Measurements from ENCODE around the gene RELT.

Gene RELT

DNA sequence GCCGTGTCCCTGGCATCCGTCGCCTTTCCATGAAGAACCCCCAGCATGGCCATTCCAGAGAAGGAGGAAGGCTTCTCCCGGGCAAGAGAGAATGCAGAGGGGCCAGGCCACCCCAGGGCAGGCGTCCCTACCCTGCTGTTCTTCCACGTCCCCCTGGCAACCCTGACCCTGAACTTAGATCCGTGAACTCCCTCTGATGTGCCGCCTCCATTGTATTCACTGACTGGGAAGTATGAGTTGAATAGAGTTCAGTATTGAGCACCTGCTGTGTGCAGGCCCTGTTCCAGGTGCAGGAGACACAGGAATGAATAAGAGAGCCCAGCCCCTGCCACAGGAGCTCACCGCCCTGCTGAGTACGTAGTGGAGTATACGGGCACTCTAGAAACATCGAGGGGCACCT, 29.1 kb upstream of the RELT start:
- DNase-seq (ENCODE audit: low read depth, low spot score): no peak

DNA sequence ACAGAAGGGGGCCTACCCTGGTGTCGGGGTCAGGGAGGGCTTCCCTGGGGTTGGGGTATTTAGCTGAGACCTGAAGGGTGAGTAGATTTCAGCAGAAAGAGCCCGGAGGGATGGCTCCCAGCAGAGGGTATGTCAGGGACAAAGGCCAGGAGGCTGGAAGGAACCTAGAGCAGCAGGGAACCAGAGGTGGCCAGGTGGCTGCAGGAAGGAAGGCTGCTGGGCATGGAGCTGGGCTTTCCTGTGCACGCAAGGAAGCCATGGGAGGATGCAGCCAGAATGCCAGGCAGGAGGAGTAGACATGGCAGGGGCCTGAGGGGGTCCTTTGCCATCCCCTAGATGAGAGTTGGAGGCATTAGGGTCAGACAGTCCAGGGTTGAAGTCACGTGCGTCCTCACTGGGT, 27.4 kb upstream of the RELT start:
- no peak for DNase-seq (ENCODE audit: low read depth, low spot score)

DNA sequence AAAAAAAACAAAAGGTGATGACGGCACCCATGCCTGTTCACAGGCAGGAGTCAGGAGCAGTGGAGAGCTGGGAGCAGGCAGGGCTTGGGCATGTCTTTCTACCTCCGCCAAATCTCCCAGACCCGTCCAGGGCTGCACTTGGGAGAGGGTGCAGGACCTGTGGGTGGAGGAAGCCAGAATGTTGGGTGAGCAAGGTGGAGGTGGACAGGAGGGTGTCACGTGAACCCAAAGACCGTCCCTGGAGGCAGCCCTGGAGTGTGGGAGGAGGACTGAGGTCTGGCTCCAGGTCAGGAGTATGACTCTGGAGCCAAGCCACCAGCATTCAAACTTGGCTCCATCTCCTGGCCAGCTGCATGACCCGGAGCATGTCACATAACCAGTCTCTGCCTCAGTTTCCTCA, 26.6 kb upstream of the RELT start:
- DNase-seq (ENCODE audit: low read depth, low spot score): no peak

DNA sequence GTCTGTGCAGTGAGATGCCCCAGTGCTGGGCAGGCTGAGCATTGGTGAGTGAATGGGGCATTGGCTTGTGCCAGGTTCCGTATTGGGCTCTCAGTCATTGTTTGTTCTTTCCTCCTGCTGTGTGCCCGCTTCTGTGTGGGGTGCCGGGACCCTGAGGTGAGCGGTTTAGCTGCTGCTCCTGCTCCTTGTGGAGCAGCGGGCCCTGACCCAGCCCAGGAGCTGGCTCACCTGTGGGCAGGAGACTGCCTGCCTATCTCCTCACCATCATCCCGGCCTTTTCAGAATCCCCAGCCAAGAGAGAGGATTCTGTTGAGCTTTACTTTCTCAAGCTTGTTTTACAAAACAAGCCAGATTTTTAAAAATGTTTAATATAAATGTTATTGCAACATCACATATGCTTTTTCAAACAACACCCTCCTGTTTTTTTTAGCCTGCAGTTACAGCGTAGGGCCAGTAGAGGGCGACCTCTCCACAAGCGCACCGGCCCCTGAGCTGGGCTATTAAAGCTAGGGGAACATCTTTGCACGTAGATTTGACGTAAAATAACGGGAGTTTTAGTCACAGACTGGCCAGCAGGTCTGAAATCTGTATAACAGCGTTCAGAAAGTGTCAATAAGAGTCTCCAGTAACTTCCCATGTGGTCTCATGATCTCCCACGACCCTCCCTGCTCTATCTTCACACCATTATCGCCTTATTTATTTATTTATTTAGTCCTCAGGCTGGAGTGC, 25.1 kb upstream of the RELT start:
- DNase-seq (ENCODE audit: low read depth, low spot score): peak; percentile 78

DNA sequence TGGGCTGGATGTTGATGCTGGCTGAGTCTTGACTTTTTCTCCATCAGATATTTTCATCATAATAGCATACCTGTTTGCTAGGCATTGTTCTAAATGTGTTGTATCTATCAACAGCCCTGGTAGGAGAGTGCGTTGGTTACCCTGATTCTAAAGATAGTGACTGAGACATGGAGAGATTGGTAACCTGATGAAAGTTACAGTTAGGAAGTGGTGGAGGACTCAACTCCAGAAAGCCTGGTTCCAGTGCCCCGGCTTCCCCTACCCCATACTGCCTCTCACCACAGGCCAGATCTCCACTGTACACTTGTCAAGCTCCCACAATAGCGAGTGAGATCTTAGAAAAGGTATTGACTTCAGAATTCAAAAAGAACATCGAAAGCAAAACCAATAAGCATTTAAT, 22.8 kb upstream of the RELT start:
- DNase-seq (ENCODE audit: low read depth, low spot score): no peak

DNA sequence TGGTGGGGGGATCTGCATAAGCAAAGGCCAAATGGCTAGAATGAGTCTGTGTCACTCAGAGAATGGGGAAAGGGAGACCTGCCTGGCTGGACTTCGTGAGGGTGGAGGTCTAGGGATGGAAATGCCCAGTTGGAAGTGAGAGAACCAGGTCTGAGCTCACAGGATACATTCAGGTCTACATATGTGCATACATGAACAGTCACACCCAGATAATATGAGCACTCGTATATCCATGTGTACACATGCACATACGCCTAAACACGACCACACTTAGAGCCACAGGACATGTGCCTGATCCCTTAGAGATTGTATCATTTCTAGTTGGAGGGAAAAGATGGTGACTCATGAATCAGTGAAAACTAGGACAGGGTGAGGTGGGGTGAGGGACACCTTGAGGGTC, 21.1 kb upstream of the RELT start:
- DNase-seq (ENCODE audit: low read depth, low spot score): no peak

DNA sequence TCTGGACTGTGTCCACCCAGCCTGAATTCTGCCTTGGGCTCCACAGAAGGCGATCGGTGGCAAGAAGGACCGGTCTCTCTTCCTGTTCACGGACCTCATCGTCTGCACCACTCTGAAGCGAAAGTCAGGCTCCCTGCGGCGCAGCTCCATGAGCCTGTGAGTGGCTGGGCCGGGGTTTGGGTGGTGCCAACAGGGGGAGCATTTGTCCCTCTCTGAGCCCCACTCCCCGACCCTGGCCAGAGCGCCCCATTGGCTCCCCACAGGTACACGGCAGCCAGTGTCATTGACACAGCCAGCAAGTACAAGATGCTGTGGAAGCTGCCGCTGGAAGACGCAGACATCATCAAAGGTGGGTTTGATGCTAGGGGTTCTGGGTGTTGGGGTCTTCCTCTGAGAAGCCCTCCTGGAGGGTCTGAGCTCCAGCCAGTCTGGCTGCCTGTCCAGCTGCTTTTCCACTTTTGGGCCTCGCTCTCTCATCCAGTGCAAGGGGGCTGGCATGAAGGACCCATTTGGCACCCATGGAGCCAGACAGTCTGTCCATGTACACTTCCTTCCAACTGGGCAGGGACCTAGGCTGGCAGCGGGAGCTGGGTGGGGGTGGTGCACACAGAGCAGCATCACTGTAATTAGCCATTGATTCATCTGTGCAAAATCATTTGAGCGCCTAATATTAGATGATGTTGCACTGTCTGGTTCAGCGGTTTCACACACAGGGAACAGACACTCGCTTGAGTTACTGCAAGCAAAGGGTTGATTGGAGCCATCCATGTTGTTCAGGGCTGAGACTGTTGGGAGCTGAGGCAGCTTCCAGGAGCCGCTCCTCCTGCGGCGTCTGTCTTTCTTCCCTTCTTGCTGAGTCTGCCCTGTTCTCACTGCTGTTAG, 19.0 kb upstream of the RELT start:
- no peak for DNase-seq (ENCODE audit: low read depth, low spot score)

DNA sequence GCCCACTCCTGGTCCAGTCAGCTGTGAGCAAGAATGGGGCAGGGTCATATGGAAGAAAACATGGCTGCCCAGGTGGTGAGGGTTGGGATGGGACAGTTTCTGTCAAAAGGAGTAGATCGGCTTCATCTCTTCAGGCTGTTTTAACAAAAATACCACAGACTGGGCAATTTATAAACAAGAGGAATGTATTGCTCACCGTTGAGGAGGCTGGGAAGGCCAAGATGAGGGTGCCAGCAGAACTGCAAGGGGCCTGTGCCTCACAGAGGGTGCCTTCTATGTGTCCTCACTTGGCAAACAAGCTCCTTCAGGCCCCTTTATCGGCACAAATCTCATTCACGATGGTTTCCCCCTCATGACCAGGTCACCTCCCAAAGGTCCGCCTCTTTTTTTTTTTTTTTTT, 18.1 kb upstream of the RELT start:
- DNase-seq (ENCODE audit: low read depth, low spot score): no peak

DNA sequence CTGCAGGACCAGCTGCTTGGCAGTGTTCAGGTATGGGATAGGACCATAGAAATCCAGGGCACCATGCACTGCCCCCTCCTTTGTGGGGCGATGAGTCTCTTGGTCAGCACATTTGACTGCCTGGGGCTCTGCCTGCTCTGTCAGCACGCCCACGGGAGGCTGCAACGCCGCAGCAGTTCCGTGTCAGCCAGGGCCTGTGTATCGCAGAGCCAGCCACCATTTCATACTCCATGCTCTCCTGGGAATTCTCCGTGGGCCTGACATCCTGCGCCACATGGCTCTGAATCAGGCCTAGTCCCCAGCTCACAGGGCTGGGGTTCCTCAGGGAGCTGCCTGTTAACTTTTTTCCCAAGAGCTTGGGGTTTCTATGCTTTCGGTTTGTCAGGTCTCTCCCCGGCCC, 16.9 kb upstream of the RELT start:
- no peak for DNase-seq (ENCODE audit: low read depth, low spot score)

DNA sequence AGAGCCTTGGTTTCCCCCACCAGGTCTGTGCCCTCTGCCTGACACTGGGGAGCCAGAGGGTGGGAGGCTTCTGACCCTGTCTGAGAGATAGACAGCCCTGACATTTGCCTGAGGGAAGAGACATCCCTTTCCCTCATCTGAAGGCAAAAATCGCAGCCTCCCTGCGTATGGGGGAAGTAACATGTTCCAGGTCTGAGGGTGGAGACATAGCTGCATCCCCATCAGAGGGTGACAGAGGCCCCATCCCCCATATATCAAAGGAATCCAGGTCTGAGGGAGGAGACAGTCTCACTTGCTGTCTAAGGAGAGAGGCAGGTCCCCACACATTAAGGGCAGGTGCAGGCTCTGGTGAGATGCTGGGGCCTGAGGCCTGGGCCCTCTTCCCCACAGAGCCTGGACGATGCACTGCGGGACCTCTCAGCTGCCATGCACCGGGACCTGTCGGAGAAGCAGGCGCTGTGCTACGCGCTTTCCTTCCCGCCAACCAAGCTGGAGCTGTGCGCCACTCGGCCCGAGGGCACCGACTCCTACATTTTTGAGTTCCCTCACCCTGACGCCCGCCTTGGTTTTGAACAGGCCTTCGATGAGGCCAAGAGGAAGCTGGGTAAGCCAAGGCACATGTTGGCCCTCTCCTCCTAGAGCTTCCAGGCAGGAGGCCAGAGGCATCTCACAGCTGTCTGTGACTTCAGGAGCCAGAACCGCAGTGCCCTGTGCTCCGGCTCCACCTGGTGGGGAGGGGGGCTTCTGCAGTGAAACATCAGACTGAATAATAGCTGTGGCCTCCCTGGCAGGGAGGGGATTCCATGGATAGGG, 16.1 kb upstream of the RELT start:
- peak; percentile 66 for DNase-seq (ENCODE audit: low read depth, low spot score)

DNA sequence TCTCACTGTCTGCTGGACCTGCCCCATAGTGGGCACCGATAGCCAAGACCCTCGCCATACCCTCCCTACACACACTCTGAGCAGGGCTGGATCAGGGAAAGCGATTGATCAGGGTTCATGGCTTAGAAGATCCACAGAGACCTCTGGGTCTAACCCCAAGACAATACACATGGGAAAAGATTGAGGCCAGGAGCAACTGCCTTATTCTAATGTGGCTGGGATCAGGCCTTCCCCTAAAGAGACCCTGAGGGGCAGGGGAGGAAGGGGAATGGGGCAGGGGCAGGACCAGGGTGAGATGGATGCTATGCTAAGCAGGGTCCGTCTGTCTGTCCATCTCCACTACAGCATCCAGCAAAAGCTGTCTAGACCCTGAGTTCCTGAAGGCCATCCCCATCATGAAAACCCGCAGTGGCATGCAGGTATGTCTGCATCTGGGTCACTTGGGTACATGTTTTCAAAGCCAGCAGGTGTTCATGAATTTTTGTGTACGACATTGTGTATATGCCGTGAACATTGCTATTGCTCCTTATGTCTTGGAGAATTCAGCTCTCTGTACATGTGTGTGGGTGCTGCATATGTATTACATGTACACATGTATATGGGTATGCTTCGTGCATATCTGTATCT, 15.3 kb upstream of the RELT start:
- no peak for DNase-seq (ENCODE audit: low read depth, low spot score)

DNA sequence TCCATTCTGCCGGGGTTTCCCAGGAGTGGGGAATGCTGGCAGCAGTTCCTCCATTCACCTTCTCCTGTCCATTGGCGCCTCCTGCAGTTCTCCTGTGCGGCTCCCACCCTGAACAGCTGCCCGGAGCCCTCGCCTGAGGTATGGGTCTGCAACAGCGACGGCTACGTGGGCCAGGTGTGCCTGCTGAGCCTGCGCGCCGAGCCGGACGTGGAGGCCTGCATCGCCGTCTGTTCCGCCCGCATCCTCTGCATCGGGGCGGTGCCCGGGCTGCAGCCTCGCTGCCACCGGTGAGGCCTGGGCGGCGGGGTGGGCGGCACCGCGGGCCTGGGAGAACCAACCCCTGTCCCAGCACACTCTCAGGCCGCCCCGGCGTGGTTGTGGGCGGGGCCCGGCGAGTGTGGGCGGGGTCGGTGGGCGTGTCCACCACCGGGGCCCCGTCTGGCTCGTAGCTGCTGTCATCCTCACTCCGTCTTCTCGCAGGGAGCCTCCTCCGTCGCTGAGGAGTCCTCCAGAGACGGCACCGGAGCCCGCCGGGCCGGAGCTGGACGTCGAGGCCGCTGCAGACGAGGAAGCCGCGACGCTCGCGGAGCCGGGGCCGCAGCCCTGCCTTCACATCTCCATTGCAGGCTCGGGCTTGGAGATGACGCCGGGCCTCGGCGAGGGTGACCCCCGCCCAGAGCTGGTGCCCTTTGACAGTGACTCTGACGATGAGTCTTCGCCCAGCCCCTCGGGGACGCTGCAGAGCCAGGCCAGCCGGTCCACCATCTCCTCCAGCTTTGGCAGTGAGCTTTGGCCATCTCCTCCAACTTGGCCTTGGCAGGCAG, 14.0 kb upstream of the RELT start:
- DNase-seq (ENCODE audit: low read depth, low spot score): no peak

DNA sequence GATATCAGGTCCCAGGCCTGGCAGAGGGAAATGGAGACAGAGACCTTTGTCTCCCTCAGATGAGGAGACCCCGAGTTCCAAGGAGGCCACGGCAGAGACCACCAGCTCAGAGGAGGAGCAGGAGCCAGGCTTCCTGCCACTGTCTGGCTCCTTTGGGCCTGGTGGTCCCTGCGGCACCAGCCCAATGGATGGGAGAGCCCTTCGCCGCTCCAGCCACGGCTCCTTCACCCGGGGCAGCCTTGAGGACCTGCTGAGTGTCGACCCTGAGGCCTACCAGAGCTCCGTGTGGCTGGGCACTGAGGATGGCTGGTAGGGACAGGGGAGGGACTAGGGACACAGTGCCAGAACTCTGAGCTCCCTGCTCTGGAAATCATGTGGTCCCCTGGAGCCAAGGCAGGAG, 13.1 kb upstream of the RELT start:
- DNase-seq (ENCODE audit: low read depth, low spot score): no peak

DNA sequence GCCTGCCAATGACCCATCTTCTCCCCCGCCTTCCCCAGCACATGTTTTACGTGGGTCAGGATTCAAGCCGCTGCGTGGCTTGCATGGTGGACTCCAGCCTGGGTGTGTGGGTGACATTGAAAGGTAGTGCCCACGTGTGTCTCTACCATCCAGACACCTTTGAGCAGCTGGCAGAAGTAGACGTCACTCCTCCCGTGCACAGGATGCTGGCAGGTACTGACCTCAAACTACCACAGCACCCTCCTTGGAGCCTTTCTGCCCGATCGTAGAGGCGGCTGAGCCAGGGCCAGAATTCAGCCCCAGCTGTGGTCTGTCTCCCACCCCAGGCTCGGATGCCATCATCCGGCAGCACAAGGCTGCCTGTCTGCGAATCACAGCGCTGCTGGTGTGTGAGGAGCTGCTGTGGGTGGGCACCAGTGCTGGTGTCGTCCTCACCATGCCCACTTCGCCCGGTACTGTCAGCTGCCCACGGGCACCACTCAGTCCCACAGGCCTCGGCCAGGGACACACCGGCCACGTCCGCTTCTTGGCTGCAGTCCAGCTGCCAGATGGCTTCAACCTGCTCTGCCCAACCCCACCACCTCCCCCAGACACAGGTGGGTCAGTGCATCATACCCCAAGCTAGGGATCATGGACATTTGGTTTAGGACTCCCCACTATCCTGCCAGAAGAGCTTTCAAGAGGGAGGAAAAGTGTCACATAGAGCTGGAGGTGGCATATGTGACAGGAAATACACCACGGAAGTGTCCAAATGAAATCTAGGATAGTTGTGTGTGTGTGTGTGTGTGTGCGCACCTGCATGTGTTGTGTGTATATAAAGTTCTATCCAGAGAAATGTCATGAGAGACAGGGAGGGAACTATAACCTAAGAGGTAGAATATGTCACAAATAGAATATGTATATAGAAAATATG, 10.6 kb upstream of the RELT start:
- DNase-seq (ENCODE audit: low read depth, low spot score): no peak

DNA sequence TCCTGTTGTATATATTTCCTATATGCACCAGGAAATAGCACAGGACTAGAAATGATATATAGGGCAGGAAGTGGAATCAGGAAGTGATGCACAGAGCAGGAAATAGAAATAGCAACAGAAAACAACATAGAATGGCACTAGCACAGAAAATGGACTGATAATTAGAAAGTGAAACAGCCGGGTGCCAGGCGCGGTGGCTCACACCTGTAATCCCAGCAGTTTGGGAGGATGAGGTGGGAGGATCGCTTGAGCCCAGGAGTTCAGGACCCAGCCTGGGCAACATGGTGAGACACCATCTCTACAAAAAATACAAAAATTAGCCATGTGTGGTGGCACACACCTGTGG, 10.0 kb upstream of the RELT start:
- DNase-seq (ENCODE audit: low read depth, low spot score): no peak

DNA sequence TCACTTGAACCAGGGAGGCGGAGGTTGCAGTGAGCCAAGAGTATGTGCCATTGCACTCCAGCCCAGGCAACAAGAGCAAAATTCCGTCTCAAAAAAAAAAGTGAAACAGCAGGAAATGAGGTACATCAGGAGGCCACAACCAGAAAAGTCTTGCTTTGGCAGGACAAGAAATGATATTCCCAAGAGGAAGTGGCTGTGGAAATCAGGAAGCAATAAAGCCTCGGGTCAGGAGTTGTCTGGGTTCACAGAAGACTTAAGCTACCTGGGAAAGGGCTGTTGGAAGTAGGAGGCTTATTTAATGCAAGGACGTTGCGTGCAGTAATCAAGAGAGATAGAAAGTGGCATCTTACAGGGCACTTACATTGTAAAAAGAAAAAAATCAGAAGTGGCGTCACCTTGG, 9.2 kb upstream of the RELT start:
- no peak for DNase-seq (ENCODE audit: low read depth, low spot score)

DNA sequence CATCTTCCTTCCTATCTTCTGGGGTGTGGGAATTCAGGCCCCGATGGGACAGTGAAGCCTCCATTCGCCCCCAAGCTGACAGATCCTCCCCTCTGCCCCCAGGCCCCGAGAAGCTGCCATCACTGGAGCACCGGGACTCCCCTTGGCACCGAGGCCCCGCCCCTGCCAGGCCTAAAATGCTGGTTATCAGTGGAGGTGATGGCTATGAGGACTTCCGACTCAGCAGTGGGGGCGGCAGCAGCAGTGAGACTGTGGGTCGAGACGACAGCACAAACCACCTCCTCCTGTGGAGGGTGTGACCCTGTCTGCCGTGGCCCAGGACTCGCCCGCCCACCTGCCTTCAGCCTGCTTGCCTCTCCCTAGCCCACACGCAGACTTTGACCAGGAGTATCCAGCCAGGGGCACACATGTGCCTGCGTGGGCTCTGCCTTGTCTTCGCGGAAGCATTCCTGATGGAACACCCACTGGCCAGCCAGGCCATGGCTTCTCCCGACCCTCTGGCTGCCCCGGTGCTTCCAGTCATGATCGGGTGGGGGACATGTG, 8.6 kb upstream of the RELT start:
- DNase-seq (ENCODE audit: low read depth, low spot score): no peak

DNA sequence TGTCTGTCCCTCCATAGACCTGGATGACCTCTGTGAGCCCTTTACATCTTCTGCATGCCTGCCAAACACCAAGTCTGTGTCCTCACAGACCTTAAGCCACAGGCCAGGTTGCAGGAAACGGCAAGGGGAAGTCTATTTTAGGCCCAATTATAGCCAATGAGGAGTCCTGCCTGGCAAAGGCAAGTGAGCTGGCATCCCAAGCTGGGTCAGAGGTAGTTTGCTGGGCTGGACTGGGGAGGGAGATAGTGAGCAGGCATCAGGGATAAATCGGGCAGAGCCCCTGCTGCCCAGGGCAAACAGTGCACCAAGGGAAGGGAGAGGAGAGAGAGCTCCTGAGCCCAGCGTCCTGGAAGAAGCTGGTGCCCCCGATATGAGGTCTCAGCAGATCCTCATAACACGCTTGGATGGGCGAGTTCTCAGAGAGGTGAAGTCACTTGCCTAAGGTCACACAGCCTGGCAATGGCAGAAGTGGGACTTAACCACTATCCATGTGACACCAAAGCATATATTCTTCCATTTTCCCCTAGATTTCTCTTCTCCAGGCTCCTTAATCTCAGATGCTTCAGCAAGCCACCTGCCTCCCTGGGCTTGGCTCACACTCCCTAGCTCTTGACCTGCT, 3.7 kb upstream of the RELT start:
- peak; percentile 44 for DNase-seq (ENCODE audit: low read depth, low spot score)

DNA sequence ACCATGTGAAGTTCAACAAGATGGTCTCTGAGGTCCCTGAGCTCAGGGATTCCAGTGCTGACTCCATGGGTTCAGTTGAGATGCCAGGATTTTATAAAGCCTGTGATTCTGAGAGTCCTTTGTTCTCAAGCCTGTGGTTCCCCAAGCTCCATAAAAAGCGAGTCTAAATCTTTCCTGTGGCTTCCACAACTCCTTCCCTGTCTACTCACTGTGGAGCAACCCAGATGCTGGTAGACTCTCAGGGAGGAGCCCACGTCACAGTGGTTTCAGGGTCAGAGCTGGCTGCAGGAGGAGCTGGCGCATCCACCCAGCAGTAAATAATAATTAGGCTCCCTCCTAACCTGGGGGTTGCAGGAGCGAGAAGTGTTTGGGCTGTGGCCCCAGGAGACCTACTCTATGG, 2.0 kb upstream of the RELT start:
- no peak for DNase-seq (ENCODE audit: low read depth, low spot score)

DNA sequence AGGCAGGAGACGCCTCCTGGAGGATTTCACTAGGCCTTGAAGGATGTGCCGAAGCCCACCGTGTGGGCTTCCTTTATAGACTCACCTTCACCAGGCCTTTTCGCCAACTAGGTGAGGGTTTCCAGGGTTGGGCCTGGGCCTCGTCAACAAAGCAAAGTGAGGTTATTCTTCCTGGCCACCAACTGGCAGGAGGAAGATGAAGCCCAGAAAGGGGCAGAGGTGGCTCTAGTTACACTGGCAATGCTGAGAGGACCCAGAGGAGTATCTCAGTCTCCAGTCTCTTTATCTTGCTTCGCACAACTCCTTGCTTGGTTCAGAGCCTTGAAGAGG, 404 bp upstream of the RELT start:
- no peak for DNase-seq (ENCODE audit: low read depth, low spot score)
